Neural progenitor cell (in vitro differentiated cells): ENCODE measurements around the gene PRKCB. TPM values are rescaled to one million over a fixed set of nuclear protein-coding genes. Genes with fewer than 3 reads are reported as not detected.

ENCODE experiments used
- DNase-seq: peaks from one replicate; pipeline ENCODE4 v3.0.0-alpha.2; 2016; ENCODE audit warnings: low spot score
- H2AFZ ChIP-seq: fragments of 200-600 bp; sonication (generic); replicated peaks from 2 replicates; pipeline ENCODE4 v1.6.1; 2016; ENCODE audit warnings: antibody characterized with exemption
- H3F3A ChIP-seq: fragments of 200-600 bp; sonication (generic); 2 replicates; pipeline ENCODE4 v1.6.1; 2016; ENCODE audit warnings: antibody characterized with exemption, low read depth
- H3K27ac ChIP-seq: fragments of 200-600 bp; sonication (generic); 2 replicates; pipeline ENCODE4 v1.5.1; 2016; ENCODE audit warnings: mild to moderate bottlenecking
- H3K27me3 ChIP-seq: fragments of 200-600 bp; sonication (generic); 2 replicates; pipeline ENCODE4 v1.6.1; 2016; ENCODE audit warnings: mild to moderate bottlenecking, moderate library complexity
- H3K36me3 ChIP-seq: fragments of 200-600 bp; sonication (generic); 2 replicates; pipeline ENCODE4 v1.5.1; 2016
- H3K4me1 ChIP-seq: fragments of 200-600 bp; sonication (generic); 2 replicates; pipeline ENCODE4 v1.6.1; 2016; ENCODE audit warnings: mixed run types
- H3K4me2 ChIP-seq: fragments of 200-600 bp; sonication (generic); 2 replicates; pipeline ENCODE4 v1.6.1; 2016
- H3K4me3 ChIP-seq: fragments of 200-600 bp; sonication (generic); 2 replicates; pipeline ENCODE4 v1.5.1; 2016
- H3K79me2 ChIP-seq: fragments of 200-600 bp; sonication (generic); 2 replicates; pipeline ENCODE4 v1.6.1; 2016; ENCODE audit warnings: low read depth
- H3K9ac ChIP-seq: fragments of 200-600 bp; sonication (generic); 2 replicates; pipeline ENCODE4 v1.6.1; 2016
- H3K9me3 ChIP-seq: fragments of 200-600 bp; sonication (generic); 2 replicates; pipeline ENCODE4 v1.5.1; 2016; ENCODE audit warnings: low read depth
- H4K20me1 ChIP-seq: fragments of 200-600 bp; sonication (generic); 2 replicates; pipeline ENCODE4 v1.6.1; 2016; ENCODE audit warnings: low read depth
- H3K27ac Mint-ChIP-seq: 3 replicates; pipeline ENCODE4 v1.8.0; 2021; ENCODE audit warnings: mixed read lengths
- H3K27me3 Mint-ChIP-seq: 2 replicates; pipeline ENCODE4 v1.8.0; 2022; ENCODE audit warnings: low read depth, mild to moderate bottlenecking, inconsistent platforms, moderate library complexity, mixed read lengths; ENCODE audit not compliant: insufficient read depth
- H3K36me3 Mint-ChIP-seq: 3 replicates; pipeline ENCODE4 v1.8.0; 2021; ENCODE audit warnings: mixed read lengths
- H3K4me1 Mint-ChIP-seq: 3 replicates; pipeline ENCODE4 v1.8.0; 2021; ENCODE audit warnings: mixed read lengths
- H3K4me3 Mint-ChIP-seq: 3 replicates; pipeline ENCODE4 v1.8.0; 2021; ENCODE audit warnings: mild to moderate bottlenecking, moderate library complexity, mixed read lengths
- H3K9me3 Mint-ChIP-seq: 3 replicates; pipeline ENCODE4 v1.8.0; 2020; ENCODE audit warnings: mixed read lengths
- EZH2 ChIP-seq: fragments of 200-600 bp; sonication (generic); IDR thresholded peaks from 2 replicates; pipeline ENCODE4 v1.6.1; 2017; ENCODE audit warnings: antibody characterized with exemption, mild to moderate bottlenecking, moderate library complexity
- EZH2phosphoT487 ChIP-seq: fragments of 200-600 bp; sonication (generic); IDR thresholded peaks from 2 replicates; pipeline ENCODE4 v1.6.1; 2017; ENCODE audit warnings: antibody characterized with exemption
- total RNA-seq: library from RNA; depleted of rRNA; stranded (reverse); fragments of >200 nt; gene quantifications from 2 replicates; pipeline ENCODE4 v1.2.3, GENCODE V29; 2015; ENCODE audit warnings: low replicate concordance
- TF ChIP-seq, protein P1 (sequence below): fragments of 200-600 bp; sonication (generic); IDR thresholded peaks from 2 replicates; pipeline ENCODE4 v1.5.1; 2017; ENCODE audit warnings: antibody characterized with exemption, mild to moderate bottlenecking

Gene PRKCB
- total RNA-seq, 1 donor from 2014 or later = 9.5 TPM

DNA sequence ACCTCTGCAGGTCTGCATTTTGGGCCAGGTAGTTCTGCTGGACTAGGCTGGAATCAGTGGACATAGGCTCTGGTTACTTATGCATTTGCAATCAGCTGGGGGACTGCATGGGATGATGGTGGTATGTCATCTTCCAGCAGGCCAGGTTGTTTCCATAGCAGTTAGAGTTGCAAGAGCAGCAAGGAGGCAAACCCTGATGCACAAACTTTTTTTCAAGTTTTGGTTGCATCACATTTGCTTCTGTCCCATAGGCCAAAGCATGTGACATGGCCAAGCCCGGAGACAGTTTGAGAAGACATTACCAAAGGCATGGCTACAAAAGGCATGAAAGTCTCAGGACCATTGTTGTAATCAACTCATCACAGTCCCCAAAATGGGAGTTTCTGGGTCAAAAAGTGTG, 58.2 kb downstream of the PRKCB start:
- no peak overlapping the region for H3K4me3 Mint-ChIP-seq
- Histone ChIP-seq H3F3A (no peaks in the 10 kb centered on the region), H3K27ac (no peak overlapping the region), H3K79me2 (no peaks in the 10 kb centered on the region), H4K20me1 (no peaks in the 10 kb centered on the region), H3K4me2 (no peak overlapping the region), H3K36me3 (no peaks in the 10 kb centered on the region), H3K4me3 (no peak overlapping the region), H2AFZ (no peak overlapping the region), H3K9me3 (no peaks in the 10 kb centered on the region), H3K27me3 (no peaks in the 10 kb centered on the region), H3K9ac (no peak overlapping the region), H3K4me1 (no peaks in the 10 kb centered on the region)
- H3K27me3 Mint-ChIP-seq = no peaks in the 10 kb centered on the region
- H3K4me1 Mint-ChIP-seq = no peaks in the 10 kb centered on the region
- no peak for DNase-seq
- no peaks in the 10 kb centered on the region for H3K9me3 Mint-ChIP-seq
- no peaks in the 10 kb centered on the region for H3K36me3 Mint-ChIP-seq
- TF ChIP-seq, protein P1, sequence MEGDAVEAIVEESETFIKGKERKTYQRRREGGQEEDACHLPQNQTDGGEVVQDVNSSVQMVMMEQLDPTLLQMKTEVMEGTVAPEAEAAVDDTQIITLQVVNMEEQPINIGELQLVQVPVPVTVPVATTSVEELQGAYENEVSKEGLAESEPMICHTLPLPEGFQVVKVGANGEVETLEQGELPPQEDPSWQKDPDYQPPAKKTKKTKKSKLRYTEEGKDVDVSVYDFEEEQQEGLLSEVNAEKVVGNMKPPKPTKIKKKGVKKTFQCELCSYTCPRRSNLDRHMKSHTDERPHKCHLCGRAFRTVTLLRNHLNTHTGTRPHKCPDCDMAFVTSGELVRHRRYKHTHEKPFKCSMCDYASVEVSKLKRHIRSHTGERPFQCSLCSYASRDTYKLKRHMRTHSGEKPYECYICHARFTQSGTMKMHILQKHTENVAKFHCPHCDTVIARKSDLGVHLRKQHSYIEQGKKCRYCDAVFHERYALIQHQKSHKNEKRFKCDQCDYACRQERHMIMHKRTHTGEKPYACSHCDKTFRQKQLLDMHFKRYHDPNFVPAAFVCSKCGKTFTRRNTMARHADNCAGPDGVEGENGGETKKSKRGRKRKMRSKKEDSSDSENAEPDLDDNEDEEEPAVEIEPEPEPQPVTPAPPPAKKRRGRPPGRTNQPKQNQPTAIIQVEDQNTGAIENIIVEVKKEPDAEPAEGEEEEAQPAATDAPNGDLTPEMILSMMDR = no peak
- TF ChIP-seq EZH2phosphoT487 = no peak
- TF ChIP-seq EZH2 = no peak
- H3K27ac Mint-ChIP-seq = no peak overlapping the region

DNA sequence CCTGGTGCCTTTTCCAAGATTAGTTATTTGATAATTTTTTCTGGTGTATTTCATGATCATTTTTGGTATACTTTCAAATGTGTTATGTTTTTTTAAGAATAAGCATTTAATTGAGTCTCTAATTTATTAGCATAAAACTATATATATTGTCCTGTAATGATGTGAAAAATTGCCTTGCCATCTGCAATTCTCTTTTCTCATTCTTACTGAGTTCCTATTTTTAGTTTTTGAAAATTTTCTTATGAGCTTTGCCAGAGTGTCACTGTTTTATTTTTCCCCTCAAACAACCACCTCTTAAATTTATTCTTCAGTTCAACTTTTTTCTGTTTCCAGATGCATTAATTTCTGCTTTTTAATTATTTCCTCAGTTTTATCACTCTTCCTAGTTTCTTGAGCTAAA, 59.3 kb downstream of the PRKCB start:
- TF ChIP-seq EZH2phosphoT487 (no peak), EZH2 (no peak)
- TF ChIP-seq, protein P1 = no peak
- Histone ChIP-seq H3K27ac (no peak overlapping the region), H4K20me1 (no peaks in the 10 kb centered on the region), H2AFZ (no peak overlapping the region), H3K4me3 (no peak overlapping the region), H3K9ac (no peak overlapping the region), H3K27me3 (no peaks in the 10 kb centered on the region), H3K36me3 (no peaks in the 10 kb centered on the region), H3K4me1 (no peaks in the 10 kb centered on the region), H3K4me2 (no peak overlapping the region), H3K9me3 (no peaks in the 10 kb centered on the region), H3F3A (no peaks in the 10 kb centered on the region), H3K79me2 (no peaks in the 10 kb centered on the region)
- Mint-ChIP-seq H3K36me3 (no peaks in the 10 kb centered on the region), H3K4me1 (no peaks in the 10 kb centered on the region), H3K4me3 (no peak overlapping the region), H3K9me3 (no peaks in the 10 kb centered on the region), H3K27me3 (no peaks in the 10 kb centered on the region), H3K27ac (no peak overlapping the region)
- no peak for DNase-seq

DNA sequence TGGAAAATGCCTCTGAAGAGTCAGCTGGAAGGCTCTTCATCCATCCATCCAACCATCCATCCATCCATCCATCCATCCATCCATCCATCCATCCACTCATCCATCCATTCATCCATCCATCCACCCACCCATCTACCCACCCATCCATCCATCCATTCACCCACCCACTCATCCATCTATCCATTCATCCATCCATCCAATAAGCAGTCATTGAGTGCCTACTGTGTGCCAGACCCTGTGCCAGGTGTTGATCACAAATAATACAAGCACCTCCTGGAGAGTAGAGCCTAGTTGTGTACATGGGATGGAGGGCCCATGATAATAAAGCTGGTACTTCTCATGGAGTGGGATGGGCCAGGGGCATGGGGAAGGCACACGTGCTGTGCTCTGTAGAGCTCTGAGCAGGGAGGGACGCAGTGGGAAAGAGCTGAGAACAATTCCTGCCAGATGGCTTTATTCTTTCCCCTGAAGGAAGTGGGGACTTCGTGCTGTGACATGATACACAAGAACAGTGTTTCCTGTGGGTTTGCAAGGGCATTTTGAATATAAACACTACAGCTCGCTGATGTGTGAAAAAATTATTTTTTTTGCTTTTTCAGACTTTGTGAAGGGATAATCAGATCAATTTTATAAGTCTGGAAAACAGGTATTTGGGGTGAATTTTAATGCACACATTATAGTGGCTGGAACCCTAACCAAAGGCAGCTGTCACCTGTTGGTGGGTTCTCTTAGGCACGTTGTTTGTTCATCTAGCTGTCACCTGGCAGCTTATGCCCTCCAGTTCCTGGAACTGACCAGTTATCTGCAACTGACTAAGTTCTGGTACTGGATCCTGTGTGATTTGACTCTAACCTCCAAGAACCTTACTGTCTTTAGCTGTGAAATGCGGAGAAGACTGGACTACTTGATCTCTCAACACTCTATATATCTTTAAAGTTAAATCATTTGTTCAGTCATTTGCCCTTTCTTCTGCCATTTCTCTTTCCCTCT, 61.3 kb downstream of the PRKCB start:
- Mint-ChIP-seq H3K36me3 (no peaks in the 10 kb centered on the region), H3K9me3 (no peaks in the 10 kb centered on the region), H3K4me1 (peaks cover 7% of the 10 kb centered on the region), H3K27me3 (no peaks in the 10 kb centered on the region), H3K4me3 (no peak overlapping the region), H3K27ac (no peak overlapping the region)
- no peaks in the 10 kb centered on the region for H3F3A ChIP-seq
- H2AFZ ChIP-seq = no peak overlapping the region
- no peak overlapping the region for H3K4me3 ChIP-seq
- H3K9me3 ChIP-seq = no peaks in the 10 kb centered on the region
- no peak for TF ChIP-seq EZH2
- TF ChIP-seq, protein P1 = no peak
- no peak for TF ChIP-seq EZH2phosphoT487
- H3K79me2 ChIP-seq = no peaks in the 10 kb centered on the region
- peaks cover 12% of the 10 kb centered on the region for H3K4me1 ChIP-seq
- H3K27ac ChIP-seq = no peak overlapping the region
- no peak overlapping the region for H3K4me2 ChIP-seq
- no peaks in the 10 kb centered on the region for H3K36me3 ChIP-seq
- no peaks in the 10 kb centered on the region for H4K20me1 ChIP-seq
- no peak for DNase-seq
- no peaks in the 10 kb centered on the region for H3K27me3 ChIP-seq
- no peak overlapping the region for H3K9ac ChIP-seq
